ENCODE results near the gene NCAPD2. TPM values are rescaled to one million over a fixed set of nuclear protein-coding genes. Genes with fewer than 3 reads are reported as not detected.

Gene NCAPD2
- total RNA-seq: 82.7 and 119 TPM in 2 replicates

GRCh38 chr12:6493497-6494257 is at the start of gene NCAPD2:
Gene NCAPD2, plus strand, starts transcription at chr12:6494102. Its CDS starts 997 bp downstream, at chr12:6495099.

GRCh38 chr12:6444704-6445688 is 48.9 kb upstream of the NCAPD2 start, which contains the start of gene CD27:
Gene CD27, plus strand, starts transcription at chr12:6444955. Its CDS starts 141 bp downstream, at chr12:6445096.

GRCh38 chr12:6451348-6452244 is 42.3 kb upstream of the NCAPD2 start, which contains the start of gene TAPBPL:
Gene TAPBPL, plus strand, starts transcription at chr12:6452042. Its CDS starts 207 bp downstream, at chr12:6452249.

GRCh38 chr12:6470375-6471163 is 23.3 kb upstream of the NCAPD2 start, which contains the start of gene VAMP1:
Gene VAMP1, minus strand, starts transcription at chr12:6470677. Its CDS starts 146 bp downstream, at chr12:6470531.

GRCh38 chr12:6492838-6493496 is 935 bp upstream of the NCAPD2 start, which contains the start of gene MRPL51:
Gene MRPL51, minus strand, starts transcription at chr12:6493262. Its CDS starts 126 bp downstream, at chr12:6493136.

GRCh38 chr12:6533923-6534694 is 40.2 kb downstream of the NCAPD2 start, which contains the start of gene GAPDH:
Gene GAPDH, plus strand, starts transcription at chr12:6534517. Its CDS starts 316 bp downstream, at chr12:6534833.

Small RNA genes within 50 kb of the gene (small RNA-seq; reads per million reads assigned to genes)
- gene SCARNA11: 31.5 reads per million, percentile 97 among the genes with 10 or more reads in this experiment

Other genes with a start within 250 kb of the NCAPD2 start
- 0.07 TPM in 1 of 2 replicates, not detected in the other for gene PLEKHG6, start 183.4 kb upstream of the NCAPD2 start, total RNA-seq
- gene TNFRSF1A, start 152.0 kb upstream of the NCAPD2 start, total RNA-seq: 132 and 141 TPM in 2 replicates
- 0.22 TPM in 1 of 2 replicates, not detected in the other for gene SCNN1A, start 118.5 kb upstream of the NCAPD2 start, total RNA-seq
- 81.8 and 82.4 TPM in 2 replicates for gene LTBR, start 109.9 kb upstream of the NCAPD2 start, total RNA-seq
- not detected in 2 replicates for gene CD27, start 49.1 kb upstream of the NCAPD2 start, total RNA-seq
- gene TAPBPL, start 42.1 kb upstream of the NCAPD2 start, total RNA-seq: 5.5 and 8.3 TPM in 2 replicates
- gene VAMP1, start 23.4 kb upstream of the NCAPD2 start, total RNA-seq: 2.4 and 2.9 TPM in 2 replicates
- gene MRPL51, start 840 bp upstream of the NCAPD2 start, total RNA-seq: 115 and 145 TPM in 2 replicates
- 6,676 and 6,710 TPM in 2 replicates for gene GAPDH, start 40.4 kb downstream of the NCAPD2 start, total RNA-seq
- gene IFFO1, start 61.9 kb downstream of the NCAPD2 start, total RNA-seq: 6.3 and 7.6 TPM in 2 replicates
- gene NOP2, start 74.2 kb downstream of the NCAPD2 start, total RNA-seq: 47.5 and 52.7 TPM in 2 replicates
- gene CHD4, start 113.3 kb downstream of the NCAPD2 start, total RNA-seq: 222 and 230 TPM in 2 replicates
- 0.13 TPM in 1 of 2 replicates, not detected in the other for gene LPAR5, start 141.9 kb downstream of the NCAPD2 start, total RNA-seq
- gene ACRBP, start 153.3 kb downstream of the NCAPD2 start, total RNA-seq: 0.50 and 0.53 TPM in 2 replicates
- gene ING4, start 169.0 kb downstream of the NCAPD2 start, total RNA-seq: 30.1 and 35.0 TPM in 2 replicates
- 27.0 and 28.2 TPM in 2 replicates for gene ZNF384, start 195.3 kb downstream of the NCAPD2 start, total RNA-seq
- 0.13 TPM in 1 of 2 replicates, not detected in the other for gene PIANP, start 206.7 kb downstream of the NCAPD2 start, total RNA-seq
- gene COPS7A, start 229.9 kb downstream of the NCAPD2 start, total RNA-seq: 34.7 and 40.3 TPM in 2 replicates